Loucy (cell line): ENCODE measurements around the gene MARK4.

Source experiments
- H2AFZ ChIP-seq: fragments of 200-600 bp; sonication (generic); 2 replicates; pipeline ENCODE4 v1.6.0; 2016; ENCODE audit warnings: antibody characterized with exemption, mild to moderate bottlenecking, low read length, moderate library complexity
- H3F3A ChIP-seq: fragments of 200-600 bp; 2 replicates; pipeline ENCODE4 v1.6.0; 2016; ENCODE audit warnings: antibody characterized with exemption, low read depth, mild to moderate bottlenecking
- H3K27me3 ChIP-seq: fragments of 200-600 bp; sonication (generic); 2 replicates; pipeline ENCODE4 v1.6.1; 2014; ENCODE audit warnings: low read length, mild to moderate bottlenecking; ENCODE audit not compliant: insufficient read depth, poor library complexity, severe bottlenecking
- H3K36me3 ChIP-seq: fragments of 200-600 bp; sonication (generic); 2 replicates; pipeline ENCODE4 v1.6.1; 2016; ENCODE audit warnings: low read length; ENCODE audit not compliant: insufficient read depth
- H3K4me1 ChIP-seq: fragments of 200-600 bp; sonication (generic); 2 replicates; pipeline ENCODE4 v1.5.1; 2014; ENCODE audit warnings: low read length, mild to moderate bottlenecking; ENCODE audit not compliant: insufficient read depth, poor library complexity, severe bottlenecking
- H3K4me2 ChIP-seq: fragments of 200-600 bp; sonication (generic); 2 replicates; pipeline ENCODE4 v1.6.0; 2014; ENCODE audit warnings: antibody characterized with exemption, low read length, low read depth, mild to moderate bottlenecking; ENCODE audit not compliant: poor library complexity, severe bottlenecking
- H3K4me3 ChIP-seq: fragments of 200-600 bp; sonication (generic); 2 replicates; pipeline ENCODE4 v1.5.1; 2014; ENCODE audit warnings: low read length, mild to moderate bottlenecking, mixed read lengths; ENCODE audit not compliant: poor library complexity, severe bottlenecking
- H3K79me2 ChIP-seq: fragments of 200-600 bp; sonication (generic); 2 replicates; pipeline ENCODE4 v1.6.1; 2014; ENCODE audit warnings: low read length; ENCODE audit not compliant: insufficient read depth
- H3K9ac ChIP-seq: fragments of 200-600 bp; sonication (generic); 2 replicates; pipeline ENCODE4 v1.6.0; 2014; ENCODE audit warnings: mild to moderate bottlenecking, low read depth, low read length, moderate library complexity; ENCODE audit not compliant: poor library complexity, severe bottlenecking
- H3K9me2 ChIP-seq: fragments of 200-600 bp; sonication (generic); replicated peaks from 2 replicates; pipeline ENCODE4 v1.6.1; 2016; ENCODE audit warnings: low read depth, low read length, mixed read lengths
- H3K9me3 ChIP-seq: fragments of 200-600 bp; sonication (generic); 2 replicates; pipeline ENCODE4 v1.6.1; 2014; ENCODE audit warnings: mild to moderate bottlenecking, antibody characterized with exemption, low read length, low read depth; ENCODE audit not compliant: insufficient read depth
- H4K20me1 ChIP-seq: fragments of 200-600 bp; sonication (generic); 2 replicates; pipeline ENCODE4 v1.6.0; 2014; ENCODE audit warnings: antibody characterized with exemption, low read length, mild to moderate bottlenecking; ENCODE audit not compliant: insufficient read depth, poor library complexity, severe bottlenecking
- CTCF ChIP-seq: fragments of 200-600 bp; sonication (generic); conservative IDR thresholded peaks from 2 replicates; pipeline ENCODE4 v1.5.1; 2014; ENCODE audit warnings: mild to moderate bottlenecking, antibody characterized with exemption, low read length
- EZH2phosphoT487 ChIP-seq: fragments of 200-600 bp; IDR thresholded peaks from 2 replicates; pipeline ENCODE4 v1.6.1; 2018; ENCODE audit warnings: antibody characterized with exemption, mild to moderate bottlenecking, moderate library complexity, borderline replicate concordance

Gene MARK4

GRCh38 chr19:45245334-45245787 lies 5.7 kb upstream of the MARK4 start, which contains the start of gene EXOC3L2:
Gene EXOC3L2, minus strand, starts transcription at chr19:45245407. Its CDS starts 6,362 bp downstream, at chr19:45239045.
- H4K20me1 ChIP-seq, result no peaks in the 10 kb centered on the region
- no peaks in the 10 kb centered on the region for H3K79me2 ChIP-seq
- TF ChIP-seq EZH2phosphoT487 (no peak), CTCF (no peak)
- H3K4me1 ChIP-seq, result peaks cover 4% of the 10 kb centered on the region
- H3K9me2 ChIP-seq, result no peaks in the 10 kb centered on the region
- H3K4me3 ChIP-seq, result no peak within 1 kb of the TSS
- H3K9ac ChIP-seq, result no peak within 1 kb of the TSS
- H2AFZ ChIP-seq, result no peak within 1 kb of the TSS
- no peaks in the 10 kb centered on the region for H3K27me3 ChIP-seq
- no peaks in the 10 kb centered on the region for H3K36me3 ChIP-seq
- no peaks in the 10 kb centered on the region for H3K9me3 ChIP-seq
- no peaks in the 10 kb centered on the region for H3F3A ChIP-seq
- H3K4me2 ChIP-seq, result no peak within 1 kb of the TSS

GRCh38 chr19:45245826-45246225 lies 5.2 kb upstream of the MARK4 start:
- Histone ChIP-seq H2AFZ (no peak overlapping the region), H3K9ac (no peak overlapping the region), H3K27me3 (peaks cover 3% of the 10 kb centered on the region), H4K20me1 (no peaks in the 10 kb centered on the region), H3K36me3 (no peaks in the 10 kb centered on the region), H3K4me1 (peaks cover 9% of the 10 kb centered on the region), H3K9me3 (no peaks in the 10 kb centered on the region), H3F3A (no peaks in the 10 kb centered on the region), H3K9me2 (no peaks in the 10 kb centered on the region), H3K4me2 (no peak overlapping the region), H3K4me3 (no peak overlapping the region), H3K79me2 (no peaks in the 10 kb centered on the region)
- no peak for TF ChIP-seq CTCF
- no peak for TF ChIP-seq EZH2phosphoT487

- H3K27me3 ChIP-seq, result peaks cover 4% of the 10 kb centered on the region
- H3K79me2 ChIP-seq, result peaks cover 9% of the 10 kb centered on the region
- H3K9me3 ChIP-seq, result no peaks in the 10 kb centered on the region
- peaks cover 12% of the 10 kb centered on the region for H3K4me1 ChIP-seq
- no peaks in the 10 kb centered on the region for H3K36me3 ChIP-seq
- no peak overlapping the region for H2AFZ ChIP-seq
- no peak overlapping the region for H3K9ac ChIP-seq
- H4K20me1 ChIP-seq, result peaks cover 5% of the 10 kb centered on the region
- H3K4me2 ChIP-seq, result no peak overlapping the region
- no peak for TF ChIP-seq EZH2phosphoT487
- no peak for TF ChIP-seq CTCF
- no peaks in the 10 kb centered on the region for H3K9me2 ChIP-seq
- no peaks in the 10 kb centered on the region for H3F3A ChIP-seq
- no peak overlapping the region for H3K4me3 ChIP-seq
Observed at GRCh38 chr19:45247136-45247535, 3.9 kb upstream of the MARK4 start.
